Esophagus squamous epithelium (tissue), 5 donors: ENCODE data around the gene NAA80. TPM values are rescaled to one million over a fixed set of nuclear protein-coding genes. Genes with fewer than 3 reads are reported as not detected.

ENCODE experiments used
- DNase-seq: peaks from one replicate; lab custom pipeline; 2025; lab: John Stamatoyannopoulos, UW
- H3K27ac ChIP-seq, 4 donors: fragments of 200-600 bp; sonication (generic); one replicate each; pipeline ENCODE4 v1.5.1; 2016 to 2019; ENCODE audit warnings: mild to moderate bottlenecking in 1 of 4
- H3K27me3 ChIP-seq, 4 donors: fragments of 200-600 bp; sonication (generic); 1 replicate in 3 of 4; 2 replicates in 1 of 4; pipeline versions ENCODE4 v1.5.1 to v1.6.0; 2017 to 2021; ENCODE audit warnings: antibody characterized with exemption in 1 of 4
- H3K36me3 ChIP-seq, 3 donors: fragments of 200-600 bp; sonication (generic); one replicate each; pipeline ENCODE4 v1.5.1; 2016 to 2019
- H3K4me1 ChIP-seq, 3 donors: fragments of 200-600 bp; sonication (generic); one replicate each; pipeline ENCODE4 v1.5.1; 2017 to 2019
- H3K4me3 ChIP-seq, 4 donors: fragments of 200-600 bp; sonication (generic); 1 replicate in 3 of 4; 2 replicates in 1 of 4; pipeline ENCODE4 v1.5.1; 2016 to 2019; ENCODE audit warnings: mild to moderate bottlenecking in 2 of 4, moderate library complexity in 1 of 4
- H3K9me3 ChIP-seq, 3 donors: fragments of 200-600 bp; sonication (generic); one replicate each; pipeline ENCODE4 v1.5.1; 2016 to 2019
- CTCF ChIP-seq, 6 experiments: fragments of 450-650 bp in 4 of 6; fragments of 200-600 bp in 2 of 6; sonication (generic) in 2 of 6; IDR thresholded peaks; one replicate each; pipeline ENCODE4 v1.5.1; 2016 to 2019; ENCODE audit warnings: antibody characterized with exemption in 6 of 6, mild to moderate bottlenecking in 4 of 6, moderate library complexity in 4 of 6
- POLR2A ChIP-seq, 4 donors: fragments of 450-650 bp; IDR thresholded peaks; one replicate each; pipeline ENCODE4 v1.6.1; 2017; ENCODE audit warnings: antibody characterized with exemption in 4 of 4, mild to moderate bottlenecking in 4 of 4, moderate library complexity in 3 of 4
- WGBS, 2 donors: methylation state at CpG; one replicate each; pipeline ENCODE4 v1.1.5; 2018; 5-methylcytosine and 5-hydroxymethylcytosine counted together
- intact Hi-C: fragments of 100-400 bp; cut with DNase I; formaldehyde crosslinking; loops from one replicate; pipeline ENCODE4 v1.15.0; 2022
- total RNA-seq, 4 donors: library from RNA; depleted of rRNA; stranded (reverse); fragments of >200 nt; gene quantifications; one replicate each; pipeline ENCODE4 v1.1.0, GENCODE V29; 2016
- donor health status: DM: yes; HTN: yes; CAD: no.

The NAA80 gene
- total RNA-seq, 4 donors from 2014 or later, result 6.0 to 16.2 (median 7.7) TPM

GRCh38 chr3:50319894-50320625 is 20.9 kb upstream of the NAA80 start:
- peaks cover 66 to 93% (median 71%) of the 10 kb centered on the region in 3 donors for H3K4me1 ChIP-seq
- TF ChIP-seq CTCF (IDR thresholded peaks at IDR 0.05), result no peak
- no peak for TF ChIP-seq POLR2A (IDR thresholded peaks at IDR 0.05)
- DNase-seq, result no peak
- H3K27me3 ChIP-seq, result no peaks in the 10 kb centered on the region
- 66 to 80% methylated on average over 1 to 27 of the region's 29 CpGs for WGBS, 2 donors
- peak overlapping the region; percentile 71 to 98 (median 82) for H3K4me3 ChIP-seq
- peak overlapping the region; percentile 90 to 98 (median 96) for H3K27ac ChIP-seq
- H3K36me3 ChIP-seq, result peaks cover 0 to 40% (median 11%) of the 10 kb centered on the region in 3 donors
- no peaks in the 10 kb centered on the region for H3K9me3 ChIP-seq
- intact Hi-C loops, result loop anchor here (10.0 kb wide), 1 partner anchor 45 kb away; the partner anchor contains the start of gene LSMEM2

GRCh38 chr3:50319181-50319893 is 20.1 kb upstream of the NAA80 start:
- Histone ChIP-seq H3K4me3 (peak overlapping the region in 2 of 4 donors; percentile 91 to 98), H3K36me3 (peaks cover 0 to 39% (median 11%) of the 10 kb centered on the region in 3 donors)
- 86 to 90% methylated on average over 12 to 16 of the region's 16 CpGs for WGBS, 2 donors

GRCh38 chr3:50318615-50319014 is 19.4 kb upstream of the NAA80 start:
- Histone ChIP-seq H3K27ac (peak overlapping the region; percentile 93 to 98 (median 96)), H3K27me3 (no peaks in the 10 kb centered on the region), H3K4me1 (peaks cover 58 to 93% (median 63%) of the 10 kb centered on the region in 3 donors), H3K4me3 (peak overlapping the region in 2 of 4 donors; percentile 91 to 98), H3K9me3 (no peaks in the 10 kb centered on the region), H3K36me3 (peaks cover 0 to 39% (median 11%) of the 10 kb centered on the region in 3 donors)
- no peak for TF ChIP-seq CTCF (IDR thresholded peaks at IDR 0.05)
- TF ChIP-seq POLR2A (IDR thresholded peaks at IDR 0.05), result no peak
- intact Hi-C loops, result no loop called here
- DNase-seq, result no peak
- 40% methylated on average over 1 of the region's 10 CpGs; no CpG with 5 or more reads in 1 of the 2 donors for whole genome bisulfite sequencing, 2 donors

More at GRCh38 chr3:50319181-50319893, 20.1 kb upstream of the NAA80 start:
- TF ChIP-seq CTCF (IDR thresholded peaks at IDR 0.05), result no peak
- TF ChIP-seq POLR2A (IDR thresholded peaks at IDR 0.05), result no peak
- H3K27me3 ChIP-seq, result no peaks in the 10 kb centered on the region
- H3K4me1 ChIP-seq, result peaks cover 65 to 93% (median 69%) of the 10 kb centered on the region in 3 donors
- intact Hi-C loops, result no loop called here
- H3K27ac ChIP-seq, result peak overlapping the region; percentile 93 to 98 (median 96)
- H3K9me3 ChIP-seq, result no peaks in the 10 kb centered on the region
- DNase-seq, result no peak

- peaks cover 58 to 93% (median 63%) of the 10 kb centered on the region in 3 donors for H3K4me1 ChIP-seq
- WGBS, 2 donors, result 72% methylated on average over 7 of the region's 11 CpGs; no CpG with 5 or more reads in 1 of the 2 donors
Measured at GRCh38 chr3:50318163-50318562, 19.0 kb upstream of the NAA80 start.

More at GRCh38 chr3:50318163-50318562, 19.0 kb upstream of the NAA80 start:
- TF ChIP-seq POLR2A (IDR thresholded peaks at IDR 0.05), result no peak
- no peak for TF ChIP-seq CTCF (IDR thresholded peaks at IDR 0.05)
- no peak for DNase-seq
- no peaks in the 10 kb centered on the region for H3K9me3 ChIP-seq
- no peaks in the 10 kb centered on the region for H3K27me3 ChIP-seq
- peak overlapping the region in 2 of 4 donors; percentile 91 to 98 for H3K4me3 ChIP-seq
- peaks cover 0 to 39% (median 11%) of the 10 kb centered on the region in 3 donors for H3K36me3 ChIP-seq
- H3K27ac ChIP-seq, result peak overlapping the region; percentile 93 to 98 (median 96)
- intact Hi-C loops, result no loop called here
